NCI-H69 (cell line): ENCODE results near the gene SEC61B.

Experiments used
- DNase-seq: peaks from one replicate; lab custom pipeline; 2025; lab: John Stamatoyannopoulos, UW

Gene SEC61B

GRCh38 chr9:99221621-99222415, at the start of gene SEC61B, which contains the start of gene ALG2:
TSS of gene SEC61B (plus strand) at chr9:99222282. CDS start at chr9:99222364, 82 bp downstream.
TSS of gene ALG2 (minus strand) at chr9:99221942. CDS start at chr9:99221894, 48 bp downstream.
- peak; percentile 97 for DNase-seq

- peak; percentile 82 for DNase-seq
Measured at GRCh38 chr9:99173570-99174504, 48.2 kb upstream of the SEC61B start.

- peak; percentile 60 for DNase-seq
Measured at GRCh38 chr9:99176527-99177013, 45.5 kb upstream of the SEC61B start.

GRCh38 chr9:99177576-99178366, 44.3 kb upstream of the SEC61B start:
- DNase-seq = no peak

- DNase-seq = peak; percentile 11
Measured at GRCh38 chr9:99178912-99179872, 42.9 kb upstream of the SEC61B start.

- no peak for DNase-seq
Measured at GRCh38 chr9:99180199-99180598, 41.9 kb upstream of the SEC61B start.

GRCh38 chr9:99180662-99181061, 41.4 kb upstream of the SEC61B start:
- DNase-seq = no peak

- DNase-seq = no peak
Measured at GRCh38 chr9:99181206-99181605, 40.9 kb upstream of the SEC61B start.

- DNase-seq = no peak
Measured at GRCh38 chr9:99181621-99182020, 40.5 kb upstream of the SEC61B start.

- no peak for DNase-seq
Measured at GRCh38 chr9:99182356-99182755, 39.7 kb upstream of the SEC61B start.

GRCh38 chr9:99183616-99184015, 38.5 kb upstream of the SEC61B start:
- no peak for DNase-seq

- no peak for DNase-seq
Measured at GRCh38 chr9:99184110-99184474, 38.0 kb upstream of the SEC61B start.

- DNase-seq = peak; percentile 96
Measured at GRCh38 chr9:99184475-99185347, 37.4 kb upstream of the SEC61B start.

GRCh38 chr9:99185348-99185632, 36.8 kb upstream of the SEC61B start:
- no peak for DNase-seq

- DNase-seq = no peak
Measured at GRCh38 chr9:99185934-99186333, 36.1 kb upstream of the SEC61B start.

- no peak for DNase-seq
Measured at GRCh38 chr9:99187311-99187710, 34.8 kb upstream of the SEC61B start.

GRCh38 chr9:99189186-99189585, 32.9 kb upstream of the SEC61B start:
- DNase-seq = no peak

GRCh38 chr9:99189887-99190596, 32.0 kb upstream of the SEC61B start:
- DNase-seq = peak; percentile 51

- no peak for DNase-seq
Measured at GRCh38 chr9:99190597-99191283, 31.3 kb upstream of the SEC61B start.
